Stimulated activated CD8-positive, alpha-beta memory T cell treated with anti-CD3 and anti-CD28 coated beads, Interleukin-15, amount 100 ng/mL, for 24 hours (primary cell): ENCODE results near the gene ERCC1.

Experiments used
- DNase-seq: peaks from one replicate; pipeline ENCODE4 v3.0.0-alpha.2; 2020; ENCODE audit warnings: low read depth

The ERCC1 gene

GRCh38 chr19:45423589-45424190 lies at the start of gene ERCC1:
Gene ERCC1, minus strand, starts transcription at chr19:45423917. Its CDS starts 543 bp downstream, at chr19:45423374.
- DNase-seq: no peak

- DNase-seq: no peak
Observed at GRCh38 chr19:45473367-45473681, 49.6 kb upstream of the ERCC1 start.

GRCh38 chr19:45472563-45473366 lies 49.0 kb upstream of the ERCC1 start:
- DNase-seq: no peak

GRCh38 chr19:45471931-45472562 lies 48.3 kb upstream of the ERCC1 start:
- no peak for DNase-seq

- no peak for DNase-seq
Observed at GRCh38 chr19:45471111-45471930, 47.6 kb upstream of the ERCC1 start.

GRCh38 chr19:45470762-45471081 lies 47.0 kb upstream of the ERCC1 start:
- DNase-seq: no peak

GRCh38 chr19:45469945-45470761 lies 46.4 kb upstream of the ERCC1 start:
- DNase-seq: no peak

- DNase-seq: peak; percentile 83
Observed at GRCh38 chr19:45469132-45469944, 45.6 kb upstream of the ERCC1 start.

GRCh38 chr19:45468803-45469131 lies 45.0 kb upstream of the ERCC1 start:
- no peak for DNase-seq

GRCh38 chr19:45468159-45468651 lies 44.5 kb upstream of the ERCC1 start:
- DNase-seq: no peak

- DNase-seq: peak; percentile 89
Observed at GRCh38 chr19:45467456-45468158, 43.9 kb upstream of the ERCC1 start, which contains the start of gene FOSB. Gene FOSB, plus strand, starts transcription at chr19:45467996. Its CDS starts 591 bp downstream, at chr19:45468587.

GRCh38 chr19:45467115-45467455 lies 43.4 kb upstream of the ERCC1 start:
- no peak for DNase-seq

GRCh38 chr19:45464852-45465441 lies 41.2 kb upstream of the ERCC1 start:
- DNase-seq: no peak

GRCh38 chr19:45464274-45464673 lies 40.6 kb upstream of the ERCC1 start:
- no peak for DNase-seq

- no peak for DNase-seq
Observed at GRCh38 chr19:45463241-45463640, 39.5 kb upstream of the ERCC1 start.

- no peak for DNase-seq
Observed at GRCh38 chr19:45462174-45462573, 38.5 kb upstream of the ERCC1 start.

- DNase-seq: no peak
Observed at GRCh38 chr19:45460807-45461347, 37.2 kb upstream of the ERCC1 start.

GRCh38 chr19:45457776-45458175 lies 34.1 kb upstream of the ERCC1 start:
- no peak for DNase-seq

- DNase-seq: no peak
Observed at GRCh38 chr19:45456500-45456815, 32.7 kb upstream of the ERCC1 start.
